GM19397 (cell line): Measurements from ENCODE around the gene FBN1.

Experiments
- ATAC-seq: cut with Tn5 transposase; IDR thresholded peaks from one replicate; pipeline ENCODE4 v1.9.1; 2021; ENCODE audit warnings: mild to moderate bottlenecking, moderate library complexity; ENCODE audit not compliant: unreplicated experiment

FBN1 gene

DNA sequence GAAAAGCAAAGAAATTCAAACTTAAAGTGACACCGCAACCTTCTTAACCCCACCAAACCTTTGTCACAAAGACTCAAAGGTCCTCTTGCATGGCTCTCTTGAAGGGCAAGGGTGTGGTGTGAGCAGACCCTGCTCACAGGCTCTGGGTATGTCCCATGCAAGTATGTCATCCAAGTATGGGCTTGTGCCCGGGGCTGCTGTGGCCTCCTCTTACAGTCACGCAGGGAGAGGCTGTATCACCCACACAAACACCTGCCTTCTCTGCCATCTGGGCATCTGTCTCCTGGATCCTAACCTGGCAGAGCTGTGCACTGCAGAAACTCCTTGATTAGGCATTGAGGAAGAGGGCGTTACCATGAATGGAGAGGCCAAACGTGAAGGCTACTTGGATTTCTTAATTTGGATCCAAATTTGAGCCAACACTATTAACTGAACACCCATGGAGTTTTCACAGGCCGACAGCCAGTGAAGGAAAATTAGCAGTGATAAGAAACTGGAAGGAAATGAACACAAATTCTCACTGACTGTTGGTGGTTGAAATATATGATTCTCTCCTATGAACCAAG lies 167.6 kb downstream of the FBN1 start:
- no peak for ATAC-seq

DNA sequence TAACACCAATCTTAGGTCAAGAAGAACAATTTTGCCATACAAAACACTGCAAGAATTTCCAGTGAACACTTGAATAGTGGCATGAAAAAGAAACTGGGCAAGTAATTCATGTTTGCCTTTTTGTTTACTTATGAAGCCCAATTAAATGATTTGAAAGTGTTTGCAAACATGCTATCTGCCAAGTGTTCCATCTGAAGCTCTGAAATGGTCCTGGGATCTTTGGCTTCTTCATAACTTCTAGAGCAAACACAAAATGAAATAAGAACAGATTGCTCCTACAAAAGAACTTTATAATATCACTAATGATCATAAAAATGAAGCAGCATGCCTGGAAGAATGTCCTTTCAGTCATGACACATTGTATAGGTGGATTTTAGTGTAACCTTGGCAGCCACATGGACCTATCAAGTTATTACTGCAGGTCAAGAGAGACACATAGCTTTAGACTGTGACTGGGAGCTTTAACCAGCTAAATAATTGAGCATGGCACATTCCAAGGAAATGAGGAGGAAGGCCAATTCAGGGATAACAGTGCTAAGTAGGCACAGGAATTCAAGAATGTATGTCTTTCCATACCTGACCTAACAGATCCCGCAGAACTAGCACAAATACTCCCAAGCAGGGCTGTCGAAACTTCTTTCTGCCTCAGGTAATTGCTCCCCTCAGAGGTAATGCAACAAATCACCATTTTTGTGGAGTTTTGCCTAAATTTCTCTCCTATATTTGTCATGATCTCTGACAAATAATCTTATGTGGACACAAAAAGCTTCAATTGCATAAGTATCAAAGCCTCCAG lies 169.7 kb downstream of the FBN1 start:
- no peak for ATAC-seq

DNA sequence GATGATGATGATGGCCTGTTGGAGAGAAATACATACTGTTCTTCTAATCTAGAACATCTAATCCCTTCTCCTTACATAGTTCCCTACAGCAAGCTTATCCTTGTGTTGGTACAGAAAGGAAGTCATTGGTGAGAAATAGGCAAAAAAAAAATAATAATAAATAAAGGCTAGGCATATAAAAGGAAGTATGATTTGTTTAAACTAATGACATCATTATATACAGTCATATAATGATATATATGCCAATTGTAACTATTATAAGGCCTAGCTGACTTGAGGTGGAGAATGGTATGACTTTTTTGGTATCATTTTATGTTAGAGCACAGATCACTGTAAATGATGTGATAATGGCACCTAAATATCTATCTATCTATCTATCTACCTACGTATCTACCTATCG lies 171.8 kb downstream of the FBN1 start:
- no peak for ATAC-seq

DNA sequence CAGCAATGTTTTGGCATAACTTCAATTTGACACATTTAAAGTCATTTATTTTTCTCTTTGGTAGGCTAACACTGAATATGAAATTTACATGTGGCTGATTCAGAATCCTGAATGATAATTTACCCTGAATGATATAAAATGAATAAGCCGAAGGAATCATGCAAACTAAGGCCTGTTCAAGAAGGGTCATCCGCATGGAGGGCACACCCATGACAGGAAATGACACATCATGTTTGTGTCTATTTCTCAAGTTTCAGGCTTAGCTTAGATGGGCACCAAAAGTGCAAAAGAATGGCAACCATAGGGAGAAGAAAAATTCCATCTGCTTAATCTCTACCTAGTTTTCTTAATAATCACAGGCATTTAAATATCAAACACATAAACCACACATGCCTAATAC lies 172.8 kb downstream of the FBN1 start:
- no peak for ATAC-seq

DNA sequence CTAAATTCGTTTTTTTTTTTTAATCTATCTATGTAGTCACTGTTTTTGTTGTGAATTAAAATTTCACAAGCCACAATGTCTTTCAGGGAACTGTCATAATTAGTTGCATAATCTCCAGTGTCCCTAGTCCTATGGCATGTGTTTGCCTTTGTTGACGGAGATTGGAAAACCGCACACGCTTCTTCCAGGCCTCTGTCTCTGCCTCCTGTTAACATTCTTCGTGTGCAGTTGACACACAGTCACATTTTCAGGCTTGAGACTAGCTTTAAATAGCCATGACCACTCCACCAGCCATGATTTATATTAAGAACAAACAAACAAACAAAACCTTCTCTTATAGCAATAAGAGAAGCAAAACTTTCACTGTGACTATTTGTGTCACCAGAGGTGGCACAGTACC lies 174.4 kb downstream of the FBN1 start:
- ATAC-seq = no peak

DNA sequence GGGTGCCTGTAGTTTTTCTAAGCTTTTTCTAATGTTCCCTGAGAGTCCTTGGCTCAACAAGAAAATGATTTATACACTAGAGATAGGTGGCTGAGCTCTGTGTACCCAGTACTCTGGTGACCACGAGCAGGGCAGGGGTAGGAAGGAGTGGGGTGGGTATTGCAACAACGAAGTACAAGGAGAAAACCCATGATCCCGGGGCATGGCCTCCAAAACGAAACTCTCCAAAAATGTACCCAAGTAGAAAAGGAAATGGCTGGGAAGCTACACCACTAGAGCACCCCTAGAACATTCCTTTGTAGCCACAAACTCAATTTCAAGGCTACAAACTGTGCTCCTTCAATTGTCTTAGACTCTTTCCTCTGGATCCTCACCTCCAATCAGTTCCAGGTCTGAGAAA lies 175.4 kb downstream of the FBN1 start:
- no peak for ATAC-seq

DNA sequence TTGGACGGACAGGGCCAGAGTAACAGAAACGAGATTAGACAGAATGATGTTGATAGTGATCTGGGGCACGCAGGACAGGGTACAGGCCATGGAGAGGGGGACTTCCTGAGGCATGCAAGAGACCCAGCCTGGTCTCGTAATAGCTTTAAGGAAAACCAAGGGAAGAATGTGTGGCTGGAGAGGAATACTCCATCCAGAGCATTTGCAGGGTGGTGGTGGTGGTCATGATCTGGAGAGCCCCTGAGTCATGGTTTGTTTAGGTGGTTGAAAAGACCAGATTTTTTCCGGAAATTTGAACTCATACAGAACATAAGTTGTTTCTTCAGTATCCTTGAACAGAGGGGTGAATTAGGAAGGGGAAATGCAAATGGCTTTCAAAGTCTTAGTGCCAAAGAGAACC lies 175.8 kb downstream of the FBN1 start:
- no peak for ATAC-seq

DNA sequence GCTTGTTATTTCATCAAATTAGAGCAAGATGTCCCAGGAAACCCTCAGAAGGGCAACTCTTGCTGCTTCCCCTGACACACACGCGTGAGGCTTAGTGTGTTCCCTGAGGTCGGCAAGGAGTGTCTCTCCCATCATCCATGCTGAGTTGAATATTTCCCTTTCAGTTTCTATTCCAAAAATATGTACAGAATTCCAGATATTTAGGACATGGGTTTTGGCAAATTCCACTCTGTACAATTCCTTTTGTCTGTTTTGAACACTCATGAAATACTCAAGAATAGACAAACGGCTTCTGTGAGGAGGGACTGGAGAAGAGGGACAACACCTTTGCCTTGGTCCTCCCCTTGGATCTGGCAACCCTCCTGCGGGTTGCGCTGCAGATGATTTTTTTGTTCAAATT lies 176.2 kb downstream of the FBN1 start:
- no peak for ATAC-seq

DNA sequence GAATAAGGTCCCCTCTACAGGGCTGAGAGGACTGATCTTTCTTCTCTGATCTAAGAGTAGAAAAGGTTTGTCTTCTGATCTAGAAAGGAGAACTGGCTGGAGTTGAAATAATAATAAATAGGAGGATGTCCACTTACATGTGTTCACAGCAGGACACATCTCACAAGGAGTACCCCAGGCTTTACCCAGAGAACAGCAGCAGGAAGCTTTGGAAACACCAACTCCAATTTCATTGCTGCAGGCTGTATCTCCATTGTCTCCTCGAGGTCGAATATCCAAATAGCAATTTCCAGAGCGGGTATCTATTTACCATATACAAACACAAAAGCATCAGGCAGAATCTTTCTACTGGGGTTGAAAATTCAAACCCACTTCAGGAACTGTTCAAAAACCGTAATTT lies 177.7 kb downstream of the FBN1 start:
- no peak for ATAC-seq

DNA sequence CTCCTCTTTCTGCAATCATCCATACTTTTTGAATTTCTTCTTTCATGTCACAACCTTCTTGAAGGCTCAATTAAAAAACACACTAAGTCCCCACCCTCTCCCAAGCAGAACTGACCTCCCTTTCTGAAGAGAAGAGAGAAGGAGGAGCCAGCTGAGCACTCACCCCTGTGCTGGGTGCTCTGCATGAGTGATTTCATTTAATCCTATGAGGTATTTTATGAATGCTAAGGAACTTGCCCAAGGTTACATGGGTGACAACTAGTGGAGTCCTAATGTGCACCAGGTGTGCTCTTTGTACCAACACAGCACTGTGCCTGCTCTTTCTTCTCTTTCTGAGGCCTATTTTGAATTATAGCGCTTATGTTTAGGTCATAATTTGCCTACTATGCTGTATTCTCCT lies 178.7 kb downstream of the FBN1 start:
- no peak for ATAC-seq

DNA sequence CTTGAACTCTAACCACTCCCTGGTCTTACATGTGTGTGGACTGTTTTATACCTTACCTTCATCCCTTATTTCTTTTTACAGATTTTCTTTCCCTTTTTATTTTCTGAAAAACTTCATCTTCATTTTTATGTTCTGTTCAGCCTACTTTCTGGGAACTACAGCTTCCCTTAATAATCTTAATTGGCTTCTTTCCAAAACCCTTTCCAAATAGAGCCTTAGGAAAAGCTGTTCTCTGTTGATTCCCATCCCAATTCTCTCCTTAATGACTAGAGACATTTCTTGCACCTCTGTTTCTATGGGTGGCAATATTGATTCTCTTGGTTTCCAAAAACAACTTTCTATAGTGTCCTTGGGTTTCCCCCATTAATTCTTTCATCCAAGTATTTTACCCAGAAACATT lies 179.4 kb downstream of the FBN1 start:
- ATAC-seq = no peak

DNA sequence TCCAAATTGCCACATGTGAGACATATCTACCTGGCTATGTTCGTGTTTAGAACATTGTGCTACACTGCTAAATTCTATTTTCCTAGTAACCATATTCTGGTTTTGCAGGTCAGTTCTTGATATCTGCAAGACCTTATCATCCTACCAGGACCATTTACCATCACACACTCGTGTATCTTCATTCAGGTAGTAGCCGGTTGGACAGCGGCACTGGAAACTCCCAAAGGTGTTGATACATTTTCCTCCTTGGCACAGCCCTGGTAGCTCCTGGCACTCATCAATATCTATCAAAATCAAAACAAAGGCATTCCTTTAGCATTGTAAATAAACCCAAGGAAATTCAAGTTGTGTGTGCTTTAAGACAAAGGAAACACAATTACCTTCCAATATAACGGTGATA lies 180.1 kb downstream of the FBN1 start:
- ATAC-seq = no peak

DNA sequence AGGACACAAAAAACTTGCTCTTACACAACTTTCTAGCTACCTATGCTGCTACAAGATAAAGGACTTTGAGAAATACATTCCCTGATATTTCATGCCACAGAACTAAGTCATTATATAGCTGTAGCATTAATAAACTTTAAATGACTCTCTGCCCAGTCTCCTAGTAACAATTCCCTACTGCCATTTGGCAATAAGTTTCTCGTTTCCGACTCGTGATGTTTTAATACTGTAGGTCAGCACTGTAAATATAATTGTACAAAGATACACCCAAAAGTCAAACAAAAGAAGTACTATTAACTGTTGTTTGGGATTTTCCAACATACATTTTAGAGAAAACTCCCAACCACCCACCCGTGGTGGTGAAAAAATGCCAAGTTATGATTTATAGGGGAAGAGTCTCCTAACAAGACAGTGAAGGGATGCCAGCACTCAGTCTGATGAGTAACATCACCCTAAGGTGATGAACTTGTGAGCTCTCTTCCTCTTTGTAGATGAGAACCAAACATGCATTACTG lies 182.1 kb downstream of the FBN1 start:
- no peak for ATAC-seq

DNA sequence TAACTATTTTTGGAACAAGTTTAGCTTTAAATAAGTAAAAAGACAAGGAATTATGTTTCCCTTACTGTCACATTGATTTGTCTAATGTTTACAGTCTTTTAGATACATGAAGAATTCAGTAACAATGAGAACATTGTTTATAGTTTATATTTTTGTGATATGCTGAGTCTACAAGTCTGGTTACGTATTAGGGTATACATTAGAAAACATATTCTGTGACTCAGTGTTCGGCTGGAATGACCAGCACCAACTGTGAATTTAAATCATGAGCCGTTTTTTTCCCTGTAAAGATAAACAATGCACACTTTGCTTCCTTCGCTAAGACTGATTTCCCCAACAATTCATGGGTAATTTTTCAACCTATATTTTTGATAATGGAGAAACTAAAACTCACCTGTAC lies 182.8 kb downstream of the FBN1 start:
- ATAC-seq = no peak

DNA sequence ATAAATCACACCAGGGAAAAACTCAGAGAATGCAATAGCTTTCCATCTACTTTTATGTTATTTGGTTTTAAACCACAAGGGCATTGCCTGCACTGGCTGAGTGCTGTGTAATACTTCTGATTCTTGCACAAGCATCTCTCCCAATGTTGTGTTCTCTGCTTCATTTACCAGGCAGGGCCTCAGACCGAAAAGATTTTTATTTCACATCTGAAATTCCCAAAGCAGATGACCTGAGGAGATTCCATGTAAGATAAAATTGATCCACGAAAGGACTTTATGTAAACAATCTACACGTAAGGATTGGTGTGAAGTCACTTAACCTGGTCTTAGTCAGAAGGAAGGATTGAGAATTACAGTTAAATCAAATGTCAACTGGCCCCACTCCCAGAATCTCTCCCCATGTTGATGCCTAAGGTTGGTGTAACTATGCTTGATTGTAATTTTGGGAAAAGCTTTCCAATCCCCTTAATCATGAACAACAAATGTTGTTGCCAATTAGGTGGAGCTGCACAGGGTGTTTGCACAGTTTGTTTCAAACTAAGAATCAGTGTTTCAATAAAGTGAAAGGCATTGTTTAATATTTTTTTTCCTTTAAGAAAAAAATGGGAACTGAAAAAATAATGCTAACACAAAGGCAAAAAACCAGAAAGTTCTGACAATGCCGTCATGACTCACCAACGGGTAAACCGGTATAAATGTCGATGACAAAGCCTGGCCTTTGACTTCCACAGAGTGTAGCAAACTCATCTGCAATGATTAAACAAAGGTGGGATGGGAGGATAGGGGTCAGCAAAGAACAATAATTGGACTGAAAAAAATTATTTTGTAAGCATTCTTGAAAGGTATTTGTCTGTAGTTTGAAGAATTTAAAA lies 185.7 kb downstream of the FBN1 start:
- ATAC-seq = no peak

DNA sequence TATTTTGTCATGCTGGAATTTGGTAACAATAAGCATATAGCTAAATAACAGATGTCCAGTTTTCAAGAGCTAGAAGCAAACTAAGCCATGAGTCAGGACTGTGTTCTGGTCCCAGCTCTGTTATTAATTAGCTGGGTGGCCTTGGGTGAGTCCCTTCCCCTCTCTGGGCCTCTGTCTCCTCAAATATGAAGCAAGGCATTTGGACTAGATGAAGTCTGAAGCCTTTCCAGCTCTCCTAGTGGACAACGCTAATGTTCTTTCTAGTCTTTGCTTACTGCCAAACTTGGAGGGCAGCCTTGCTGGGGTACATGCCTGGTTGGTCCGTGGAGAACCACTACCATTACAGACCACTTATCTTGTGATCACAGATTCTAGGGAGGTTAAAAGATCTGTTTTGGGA lies 186.6 kb downstream of the FBN1 start:
- ATAC-seq = no peak

DNA sequence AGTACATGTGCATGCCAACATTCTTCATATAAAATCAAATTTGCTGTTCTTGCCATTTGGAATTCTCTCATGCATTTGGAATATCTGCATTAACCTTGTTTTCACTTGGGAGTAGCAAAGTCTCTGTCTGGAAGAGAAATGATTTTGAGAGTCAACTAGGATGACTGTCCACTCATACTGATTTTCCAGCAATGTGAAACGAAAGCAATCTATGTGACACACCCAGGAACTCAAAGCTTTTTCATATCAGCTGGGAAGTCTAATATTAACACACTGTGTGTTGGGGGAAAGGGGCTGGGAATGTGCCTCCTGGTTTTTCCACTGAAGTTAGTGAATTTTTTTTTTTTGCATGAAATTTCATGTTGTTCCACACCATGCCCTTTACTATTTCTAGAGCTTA lies 189.4 kb downstream of the FBN1 start:
- ATAC-seq = no peak

DNA sequence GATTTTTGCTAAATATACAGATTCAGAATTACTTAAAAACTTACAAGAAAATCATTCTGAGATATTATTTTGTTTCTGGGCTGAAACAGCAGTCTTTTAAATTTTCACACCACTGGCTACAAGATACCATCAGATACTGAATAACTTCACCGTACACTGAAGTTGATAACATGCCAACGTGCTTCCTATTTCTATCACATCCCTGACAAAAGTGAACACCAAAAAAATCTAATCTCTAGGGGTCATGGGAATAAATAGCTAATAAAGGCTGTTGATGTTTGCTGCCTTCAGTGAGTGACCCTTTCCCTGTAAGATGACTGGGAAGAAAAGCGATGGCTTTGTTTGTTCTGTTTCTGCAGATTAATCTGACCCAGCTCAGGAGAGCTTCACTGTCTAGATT lies 193.8 kb downstream of the FBN1 start:
- ATAC-seq = no peak

DNA sequence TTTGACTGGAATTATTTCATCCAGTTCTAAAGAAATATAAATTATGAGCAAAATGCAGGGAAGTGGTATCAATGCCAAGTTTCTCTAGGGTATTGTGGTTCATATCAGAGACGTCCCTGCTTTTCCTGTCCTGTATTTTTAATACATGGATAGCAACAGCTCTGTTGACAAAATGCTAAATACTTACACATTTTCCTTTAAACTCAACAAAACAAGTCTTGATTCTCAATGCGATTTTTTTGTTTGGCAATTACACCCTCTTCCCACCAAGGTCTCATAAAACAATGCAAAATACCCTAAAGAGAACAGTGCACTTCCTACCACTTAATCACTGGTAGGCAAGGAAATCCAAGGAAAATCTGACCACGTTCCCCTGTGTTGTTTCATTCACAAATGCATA lies 194.3 kb downstream of the FBN1 start:
- no peak for ATAC-seq

DNA sequence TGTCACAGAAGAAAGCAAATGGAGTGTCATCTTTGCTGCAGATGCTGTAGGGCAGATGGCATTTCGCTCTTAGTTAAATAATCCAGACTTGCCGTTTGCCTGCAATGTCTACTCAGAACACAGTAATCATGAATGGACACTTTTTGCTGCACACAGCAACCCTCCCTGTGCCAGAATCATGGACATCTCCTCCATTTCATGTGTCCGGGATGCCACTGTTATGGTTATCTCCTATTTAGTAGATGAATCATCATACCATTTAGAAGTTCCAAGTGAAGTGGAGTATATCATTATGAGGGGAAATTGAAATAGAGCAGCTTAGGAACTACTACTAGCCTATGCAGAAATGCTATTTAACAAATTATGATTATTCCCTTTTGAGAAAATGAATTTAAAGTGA lies 195.8 kb downstream of the FBN1 start:
- no peak for ATAC-seq

DNA sequence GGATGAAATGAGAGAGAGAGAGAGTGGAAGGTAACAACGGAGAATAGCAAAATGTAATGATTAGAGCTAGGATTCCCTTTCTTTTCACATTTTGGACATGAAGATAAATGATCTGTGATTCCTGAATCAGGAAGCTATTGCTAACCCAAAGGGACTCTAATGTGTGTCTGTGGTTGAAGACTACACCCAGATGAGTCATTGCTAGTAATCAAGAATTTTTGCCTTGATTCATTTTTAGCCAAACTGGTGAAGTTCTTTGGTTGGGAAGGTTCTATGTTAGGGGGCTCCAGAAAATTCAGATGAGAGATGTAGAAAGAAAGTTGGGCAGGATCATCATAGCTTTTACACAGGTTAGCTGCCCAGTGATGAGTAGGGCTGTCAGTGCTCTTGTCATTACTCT lies 197.9 kb downstream of the FBN1 start:
- no peak for ATAC-seq

DNA sequence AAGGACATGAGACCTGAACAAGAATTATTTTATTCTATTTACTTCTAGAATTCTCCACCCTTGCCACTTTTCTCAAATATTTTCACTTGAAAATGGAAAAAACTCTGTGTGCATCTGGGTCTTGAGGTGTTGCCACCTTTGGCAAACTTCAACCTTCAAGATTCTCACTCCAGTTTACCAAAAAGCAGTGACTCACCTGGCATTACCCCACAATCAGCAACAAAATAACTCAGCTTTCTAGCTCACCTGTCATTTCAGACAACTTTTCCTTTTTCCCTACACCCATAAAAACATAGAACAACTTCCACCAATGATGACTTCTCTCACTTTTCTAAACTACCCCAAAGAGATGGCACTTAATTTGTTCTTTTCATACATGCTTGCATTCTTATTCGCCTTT lies 198.5 kb downstream of the FBN1 start:
- no peak for ATAC-seq
